Islet of Langerhans (tissue), 1 donor: ENCODE measurements around the gene MAP2K1.
"Not testable (repeated sequence)": the region's sequence is repeated elsewhere in the genome, so short reads cannot be mapped to it uniquely, and the experiment has no call there.

Experiments used
- FAIRE-seq: peaks from one replicate; lab custom pipeline; 2011; peaks lifted over from hg19 to GRCh38; lab: Jason Lieb, UNC

Gene MAP2K1

DNA sequence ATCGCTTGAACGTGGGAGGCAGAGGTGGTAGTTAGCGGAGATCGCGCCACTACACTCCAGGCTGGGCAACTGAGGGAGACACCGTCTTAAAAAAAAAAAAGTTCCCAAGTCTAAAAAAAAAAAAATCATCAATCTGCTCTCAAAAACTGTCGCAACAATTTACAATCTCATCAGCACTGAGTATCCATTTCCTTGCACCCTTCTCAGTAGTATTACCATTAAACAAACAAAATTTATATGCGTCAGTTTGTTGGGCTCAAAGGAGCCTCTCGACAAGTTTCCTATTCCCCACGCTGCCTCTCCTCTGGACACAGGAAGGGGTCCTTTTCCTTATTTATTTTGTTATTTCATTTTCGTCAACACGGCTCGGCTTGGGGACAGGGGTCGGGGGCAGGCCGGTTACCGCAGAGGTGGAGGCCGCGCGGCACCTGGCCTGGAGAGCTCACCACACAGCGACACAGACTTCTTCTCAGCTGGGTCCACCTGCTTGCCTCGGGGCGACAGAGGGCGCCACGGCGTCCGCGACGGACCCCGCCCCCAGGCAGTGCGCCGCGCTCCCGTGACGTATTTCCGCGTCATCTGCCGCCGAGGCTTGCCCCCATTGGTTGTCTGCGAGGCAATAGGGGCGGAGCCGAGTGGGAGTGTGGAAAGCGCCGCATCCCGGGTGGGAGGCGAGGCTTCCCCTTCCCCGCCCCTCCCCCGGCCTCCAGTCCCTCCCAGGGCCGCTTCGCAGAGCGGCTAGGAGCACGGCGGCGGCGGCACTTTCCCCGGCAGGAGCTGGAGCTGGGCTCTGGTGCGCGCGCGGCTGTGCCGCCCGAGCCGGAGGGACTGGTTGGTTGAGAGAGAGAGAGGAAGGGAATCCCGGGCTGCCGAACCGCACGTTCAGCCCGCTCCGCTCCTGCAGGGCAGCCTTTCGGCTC is at the start of gene MAP2K1:
MAP2K1 (plus strand) TSS at position 709 of the 920 bp plus-strand sequence. CDS start 436 bp downstream, outside the sequence.
- FAIRE-seq: no peak

DNA sequence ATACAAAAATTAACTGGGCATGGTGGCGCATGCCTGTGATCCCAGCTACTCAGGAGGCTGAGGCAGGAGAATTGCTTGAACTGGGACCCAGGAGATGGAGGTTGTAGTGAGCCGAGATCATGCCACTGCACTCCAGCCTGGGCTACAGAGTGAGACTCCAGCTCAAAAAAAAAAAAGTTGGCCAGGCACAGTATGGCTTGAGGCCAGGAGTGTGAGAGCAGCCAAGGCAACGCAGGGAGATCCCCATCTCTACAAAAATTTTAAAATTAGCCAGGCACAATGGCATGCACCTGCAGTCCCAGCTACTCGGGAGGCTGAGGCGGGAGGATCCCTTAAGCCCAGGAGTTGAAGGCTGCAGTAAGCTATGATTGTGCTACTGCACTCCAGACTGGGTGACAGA is 38.2 kb upstream of the MAP2K1 start:
- FAIRE-seq: not testable (repeated sequence)

GRCh38 chr15:66356077-66356358 is 30.7 kb upstream of the MAP2K1 start:
- FAIRE-seq: no peak

- FAIRE-seq: no peak
Measured at GRCh38 chr15:66356359-66357236, 30.1 kb upstream of the MAP2K1 start, which contains the start of gene TIPIN. TIPIN (minus strand) TSS chr15:66356685; CDS start chr15:66352947, 3,738 bp downstream.

GRCh38 chr15:66359740-66360139 is 27.0 kb upstream of the MAP2K1 start:
- FAIRE-seq: no peak

DNA sequence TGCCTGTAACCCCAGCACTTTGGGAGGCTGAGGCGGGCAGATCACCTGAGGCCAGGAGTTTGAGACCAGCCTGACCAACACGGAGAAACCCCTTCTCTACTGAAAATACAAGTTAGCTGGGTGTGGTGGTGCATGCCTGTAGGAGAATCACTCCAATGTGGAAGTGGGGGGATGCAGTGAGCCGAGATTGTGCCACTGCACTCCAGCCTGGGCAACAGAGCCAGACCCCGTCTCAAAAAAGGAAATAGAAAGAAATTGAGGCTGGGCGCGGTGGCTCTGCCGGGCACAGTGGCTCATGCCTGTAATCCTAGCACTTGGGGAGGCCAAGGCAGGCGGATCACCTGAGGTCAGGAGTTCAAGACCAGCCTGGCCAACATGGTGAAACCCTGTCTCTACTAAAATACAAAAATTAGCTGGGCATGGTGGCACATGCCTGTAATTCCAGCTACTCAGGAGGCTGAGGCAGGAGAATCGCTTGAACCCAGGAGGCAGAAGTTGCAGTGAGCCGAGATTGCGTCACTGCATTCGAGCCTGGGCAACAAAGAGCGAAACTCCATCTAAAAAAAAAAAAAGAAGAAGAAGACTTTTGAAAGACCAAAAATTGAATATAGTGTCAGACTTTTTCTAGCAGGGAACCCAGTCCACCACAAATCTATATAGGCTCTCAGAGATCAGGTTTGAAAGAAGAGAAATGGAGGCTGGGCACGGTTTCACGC is 24.8 kb upstream of the MAP2K1 start:
- FAIRE-seq: not testable (repeated sequence)

DNA sequence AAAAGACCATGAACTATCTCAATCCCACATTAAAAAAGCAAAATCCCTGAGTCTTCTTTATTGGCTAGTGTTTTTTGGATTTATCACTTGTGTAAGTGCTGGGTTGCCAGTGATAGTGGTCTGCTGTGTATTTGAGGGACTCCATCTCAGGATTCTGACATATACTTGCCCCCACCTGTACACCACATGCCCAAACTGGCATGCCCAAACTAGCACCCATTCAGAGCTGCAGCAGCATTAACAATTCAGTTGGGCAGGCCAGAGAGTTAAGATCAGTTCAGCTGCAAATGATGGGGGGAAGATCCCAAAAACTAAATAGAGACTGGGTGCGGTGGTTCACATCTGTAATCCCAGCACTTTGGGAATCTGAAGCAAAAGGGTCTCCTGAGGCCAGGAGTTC is 23.9 kb upstream of the MAP2K1 start:
- FAIRE-seq: no peak

- no peak for FAIRE-seq
Measured at GRCh38 chr15:66364944-66365528, 21.7 kb upstream of the MAP2K1 start.

GRCh38 chr15:66369773-66370651 is 16.7 kb upstream of the MAP2K1 start:
- no peak for FAIRE-seq

DNA sequence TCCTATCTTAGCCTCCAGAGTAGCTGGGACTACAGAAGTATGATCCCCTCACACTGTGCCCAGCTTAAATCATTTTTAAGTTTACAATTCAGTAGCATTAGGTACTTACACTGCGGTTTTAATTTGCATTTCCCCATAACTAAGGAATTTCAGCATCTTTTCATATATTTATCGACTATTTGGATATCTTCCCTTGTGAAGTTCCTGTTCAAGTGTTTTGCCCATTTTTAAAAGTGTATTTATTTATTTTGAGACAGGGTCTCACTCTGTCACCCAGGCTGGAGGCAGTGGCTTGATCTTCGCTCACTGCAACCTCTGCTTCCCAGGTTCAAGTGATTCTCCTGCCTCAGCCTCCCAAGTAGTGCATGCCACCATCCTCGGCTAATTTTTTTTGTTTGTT is 12.5 kb upstream of the MAP2K1 start:
- no peak for FAIRE-seq

- FAIRE-seq: no peak
Measured at GRCh38 chr15:66378814-66379430, 7.8 kb upstream of the MAP2K1 start.

GRCh38 chr15:66381376-66381775 is 5.3 kb upstream of the MAP2K1 start:
- not testable (repeated sequence) for FAIRE-seq

- FAIRE-seq: no peak
Measured at GRCh38 chr15:66387163-66388042, 691 bp downstream of the MAP2K1 start.

- no peak for FAIRE-seq
Measured at GRCh38 chr15:66388043-66388363, 1.3 kb downstream of the MAP2K1 start.

GRCh38 chr15:66388576-66388975 is 1.9 kb downstream of the MAP2K1 start:
- FAIRE-seq: no peak

DNA sequence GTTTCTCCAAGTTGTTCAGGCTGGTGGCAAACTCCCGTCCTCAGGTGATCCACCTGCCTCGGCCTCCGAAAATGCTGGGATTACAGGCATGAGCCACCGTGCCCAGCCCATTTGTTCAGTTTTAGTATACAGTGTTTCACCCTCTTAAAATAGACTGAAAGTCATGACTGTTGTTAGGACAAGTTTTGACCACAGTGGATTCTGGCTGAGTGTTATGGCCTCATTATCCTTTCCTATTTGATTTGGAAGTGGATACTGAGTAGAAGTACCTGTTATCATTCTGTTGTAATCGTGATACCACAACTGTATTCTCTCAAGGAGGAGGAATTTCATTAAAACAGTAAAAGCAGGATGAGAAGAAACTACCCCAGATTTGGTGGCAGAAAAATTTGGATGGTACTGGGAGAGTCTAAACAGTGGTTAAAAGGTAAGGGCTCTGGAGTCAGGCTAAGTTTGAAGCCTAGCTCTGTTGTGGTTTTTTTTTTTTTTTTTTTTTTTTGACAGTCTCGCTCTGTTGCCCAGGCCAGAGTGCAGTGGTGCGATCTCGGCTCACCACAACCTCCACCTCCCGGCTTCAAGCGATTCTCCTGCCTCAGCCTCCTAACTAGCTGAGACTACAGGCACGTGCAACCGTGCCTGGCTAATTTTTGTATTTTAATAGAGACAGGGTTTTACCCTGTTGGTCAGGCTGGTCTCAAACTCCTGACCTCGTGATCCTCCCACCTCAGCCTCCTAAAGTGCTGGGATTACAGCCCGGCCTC is 2.6 kb downstream of the MAP2K1 start:
- FAIRE-seq: no peak

GRCh38 chr15:66389859-66390381 is 3.2 kb downstream of the MAP2K1 start:
- no peak for FAIRE-seq

DNA sequence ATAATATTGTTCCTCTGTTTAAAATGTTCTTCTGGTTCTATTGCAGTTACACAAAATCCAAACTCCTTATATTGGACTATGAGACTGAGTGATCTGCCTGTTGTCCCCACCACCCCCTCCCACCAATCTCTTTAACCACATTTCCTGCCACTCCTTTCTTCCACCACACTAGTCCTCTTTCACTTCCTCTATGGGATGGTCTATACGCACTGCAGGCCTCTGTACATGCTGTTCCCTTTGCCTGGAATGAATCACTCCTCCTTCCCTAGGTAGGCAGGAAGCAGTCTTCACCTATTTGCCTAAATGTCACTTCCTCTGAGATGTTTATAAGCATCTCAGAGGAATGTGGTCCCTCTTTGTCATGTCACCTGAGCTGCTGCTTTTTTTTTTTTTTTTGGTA is 4.0 kb downstream of the MAP2K1 start:
- FAIRE-seq: no peak

GRCh38 chr15:66393037-66393436 is 6.3 kb downstream of the MAP2K1 start:
- not testable (repeated sequence) for FAIRE-seq
